GM12892 (cell line): ENCODE measurements around the gene LMX1B.

Experiments used
- POLR2A ChIP-seq: IDR thresholded peaks from 2 replicates; pipeline ENCODE4 v1.6.1; 2011; ENCODE audit warnings: low read depth, low read length, control low read depth
- POLR2AphosphoS5 ChIP-seq: IDR thresholded peaks from 2 replicates; pipeline ENCODE4 v1.6.1; 2011; ENCODE audit warnings: low read depth, low read length, control low read depth
- TAF1 ChIP-seq: IDR thresholded peaks from 2 replicates; pipeline ENCODE4 v1.6.1; 2011; ENCODE audit warnings: low read depth, mild to moderate bottlenecking, control low read depth, low read length, borderline replicate concordance

- TF ChIP-seq POLR2AphosphoS5 (no peak), POLR2A (no peak), TAF1 (no peak)
Observed at GRCh38 chr9:126700296-126700695, 86.6 kb downstream of the LMX1B start.
